Activated CD4-positive, CD25-positive, alpha-beta regulatory T cell (primary cell): ENCODE measurements around the gene TRIB2.

Experiments
- DNase-seq, 4 experiments: peaks; one replicate each; lab custom pipeline; 2025; lab: John Stamatoyannopoulos, UW

The TRIB2 gene

DNA sequence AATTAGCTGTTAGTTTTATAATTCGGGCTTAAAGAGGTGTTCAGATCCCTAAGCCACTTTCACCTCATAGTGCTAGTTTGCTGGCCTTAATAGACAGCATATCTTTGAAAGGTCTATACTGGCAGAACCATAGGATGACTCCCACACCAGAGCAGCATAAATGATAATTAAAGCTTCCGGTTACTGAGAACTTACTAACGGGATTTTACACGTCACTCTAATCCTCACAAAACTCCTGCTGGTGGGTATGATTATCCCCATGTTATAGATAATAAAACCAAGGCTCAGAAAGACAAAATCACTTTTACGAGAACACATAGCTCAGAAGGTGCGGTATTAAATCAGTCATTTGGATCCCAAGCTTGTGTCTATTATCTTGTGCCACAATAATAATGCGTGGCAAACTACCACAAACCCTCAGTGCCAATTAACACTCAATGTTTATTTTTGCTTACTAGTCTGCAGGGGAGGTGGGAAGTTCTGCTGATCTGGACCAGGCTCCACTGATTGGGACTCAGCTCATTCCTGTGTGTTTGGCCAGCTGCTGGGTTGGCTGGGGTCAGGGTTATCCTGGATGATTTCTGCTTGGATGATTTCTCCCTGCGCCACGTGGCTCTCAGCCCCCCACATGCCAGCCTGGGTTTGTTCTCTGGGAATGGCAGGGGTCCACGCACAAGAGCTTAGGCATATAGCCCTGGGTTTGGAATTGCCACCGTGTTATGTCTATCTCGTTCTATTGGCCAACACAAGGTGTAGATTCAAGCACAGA is 62.3 kb downstream of the TRIB2 start:
- DNase-seq: no peak

DNA sequence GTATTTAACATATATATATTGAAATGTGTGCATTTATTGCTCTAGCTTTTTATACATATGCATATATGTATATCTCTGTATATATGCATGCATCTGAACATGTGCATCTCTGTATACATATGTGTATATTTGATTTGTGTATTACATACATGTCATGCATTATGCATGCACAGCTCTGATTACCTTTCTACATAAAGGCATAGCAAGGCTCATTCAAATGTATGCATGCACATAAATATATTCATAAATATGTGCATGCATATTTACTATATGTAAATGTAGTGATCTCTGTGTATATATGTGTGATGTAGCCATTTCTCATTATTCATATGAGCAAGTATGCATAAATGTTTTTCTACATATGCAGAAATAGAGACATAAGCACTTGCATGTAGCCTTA is 64.6 kb downstream of the TRIB2 start:
- DNase-seq: no peak

GRCh38 chr2:12787891-12788801 is 71.4 kb downstream of the TRIB2 start:
- DNase-seq: no peak

- DNase-seq: no peak
These were observed 75.2 kb downstream of the TRIB2 start for GRCh38 chr2:12791906-12792305.
